GM18858 (cell line): ENCODE measurements around the gene ITPRID1.
"Not testable (repeated sequence)": the region's sequence is repeated elsewhere in the genome, so short reads cannot be mapped to it uniquely, and the experiment has no call there.

ENCODE experiments used
- ATAC-seq: cut with Tn5 transposase; IDR thresholded peaks from one replicate; pipeline ENCODE4 v1.9.1; 2021; ENCODE audit not compliant: unreplicated experiment

Gene ITPRID1

GRCh38 chr7:31516680-31517502 is 3.0 kb downstream of the ITPRID1 start:
- no peak for ATAC-seq

DNA sequence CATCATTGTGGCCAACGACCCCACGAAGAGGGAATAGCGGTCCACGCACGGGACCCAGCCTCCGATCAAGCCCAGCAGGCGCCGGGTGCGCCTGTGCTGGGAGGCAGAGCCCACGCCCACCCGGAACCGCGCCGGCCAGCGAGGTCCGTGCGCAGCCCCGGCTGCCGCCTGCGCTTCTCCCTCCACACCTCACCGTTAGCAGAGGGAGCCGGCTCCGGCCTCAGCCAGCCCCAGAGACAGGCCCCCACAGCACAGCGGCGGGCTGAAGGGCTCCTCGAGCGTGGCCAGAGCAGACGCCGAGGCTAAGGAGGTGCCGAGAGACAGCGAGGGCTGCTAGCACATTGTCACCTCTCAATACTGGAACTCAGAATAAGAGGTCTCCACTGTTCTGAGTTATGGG is 3.6 kb downstream of the ITPRID1 start:
- ATAC-seq, result no peak

DNA sequence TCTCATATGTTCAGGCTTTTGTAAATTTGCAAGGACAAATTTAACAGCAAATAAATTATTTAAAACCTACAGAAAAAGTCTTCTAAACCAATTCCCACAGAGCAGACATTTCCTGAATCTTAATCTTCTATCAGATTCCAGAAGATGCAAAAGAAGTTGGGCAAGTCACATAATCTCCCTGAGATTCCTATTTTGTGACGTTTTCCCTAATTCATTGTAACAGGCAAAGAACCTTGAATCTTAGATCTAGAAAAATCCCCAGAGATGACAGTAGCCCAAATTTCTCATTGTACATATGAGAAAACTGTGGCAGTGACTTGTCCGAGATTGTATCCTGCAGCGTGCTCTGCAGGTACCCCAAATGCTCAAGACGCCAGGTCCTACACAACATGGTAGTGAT is 4.9 kb downstream of the ITPRID1 start:
- no peak for ATAC-seq

DNA sequence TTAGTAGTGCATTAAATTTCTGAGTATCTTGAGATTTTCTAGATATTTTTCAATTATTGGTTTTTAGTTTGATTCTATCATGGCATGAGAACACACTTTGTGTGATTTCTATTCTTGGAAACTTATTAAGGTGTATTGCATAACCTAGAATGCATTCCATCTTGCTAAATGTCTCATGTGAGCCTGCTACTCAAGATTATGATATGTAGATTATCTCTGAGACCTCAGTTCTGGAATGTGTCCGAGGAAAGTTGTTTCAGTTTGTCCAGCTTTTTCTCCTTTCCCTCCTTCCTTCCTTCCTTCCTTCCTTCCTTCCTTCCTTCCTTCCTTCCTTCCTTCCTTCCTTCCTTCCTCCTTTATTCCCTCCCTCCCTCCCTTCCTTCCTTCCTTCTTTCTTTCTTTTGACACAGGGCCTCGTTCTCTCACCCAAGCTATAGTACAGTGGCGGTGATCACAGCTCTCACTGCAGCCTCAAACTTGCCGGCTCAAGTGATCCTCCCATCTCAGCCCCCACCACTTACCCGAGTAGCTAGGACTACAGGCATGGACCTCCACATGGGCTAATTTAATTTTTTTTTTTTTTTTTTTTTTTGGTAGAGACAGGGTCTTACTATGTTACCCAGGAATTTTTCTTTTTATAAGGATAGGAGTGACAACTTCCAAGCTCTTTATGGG is 7.6 kb downstream of the ITPRID1 start:
- ATAC-seq, result no peak

DNA sequence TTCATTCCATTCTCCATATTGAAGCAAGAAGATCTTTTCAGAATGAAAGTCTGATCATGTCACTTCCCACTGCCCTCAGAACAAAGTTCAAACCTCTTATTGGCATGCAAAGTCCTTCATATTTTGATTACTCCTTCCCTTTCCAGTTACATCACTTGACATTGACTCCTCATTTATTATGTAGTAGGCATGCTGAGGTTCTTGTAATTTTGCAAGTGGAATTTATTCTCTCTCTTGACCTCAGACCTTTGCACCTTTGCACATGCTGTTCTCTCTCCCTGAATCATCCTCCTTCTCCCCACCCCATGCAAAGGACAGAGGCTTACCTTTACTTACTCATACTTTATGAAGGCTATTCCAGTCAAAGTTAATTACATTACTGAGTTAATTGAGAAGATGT is 13.0 kb downstream of the ITPRID1 start:
- no peak for ATAC-seq

DNA sequence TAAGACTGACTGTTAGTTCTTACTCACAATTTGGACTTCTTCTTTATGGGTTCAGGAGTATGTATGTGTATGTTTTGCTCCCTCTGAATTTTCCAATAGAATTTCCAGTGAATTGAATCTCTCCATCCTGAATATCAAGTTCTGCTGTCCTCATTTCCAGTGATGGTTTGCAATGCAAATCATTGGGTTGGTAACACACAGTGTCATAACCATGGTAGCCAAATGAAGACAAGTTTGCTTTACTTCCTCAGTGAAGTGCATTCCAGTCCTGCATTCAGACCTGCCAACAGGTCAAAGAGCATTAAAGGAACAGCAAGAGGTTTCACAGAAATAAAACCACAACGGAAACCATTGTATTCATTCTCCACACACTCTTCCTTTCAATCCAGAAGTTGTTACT is 15.2 kb downstream of the ITPRID1 start:
- ATAC-seq, result no peak

- ATAC-seq, result not testable (repeated sequence)
Measured at GRCh38 chr7:31540651-31541185, 26.8 kb downstream of the ITPRID1 start.

GRCh38 chr7:31545549-31545948 is 31.7 kb downstream of the ITPRID1 start:
- ATAC-seq, result no peak

DNA sequence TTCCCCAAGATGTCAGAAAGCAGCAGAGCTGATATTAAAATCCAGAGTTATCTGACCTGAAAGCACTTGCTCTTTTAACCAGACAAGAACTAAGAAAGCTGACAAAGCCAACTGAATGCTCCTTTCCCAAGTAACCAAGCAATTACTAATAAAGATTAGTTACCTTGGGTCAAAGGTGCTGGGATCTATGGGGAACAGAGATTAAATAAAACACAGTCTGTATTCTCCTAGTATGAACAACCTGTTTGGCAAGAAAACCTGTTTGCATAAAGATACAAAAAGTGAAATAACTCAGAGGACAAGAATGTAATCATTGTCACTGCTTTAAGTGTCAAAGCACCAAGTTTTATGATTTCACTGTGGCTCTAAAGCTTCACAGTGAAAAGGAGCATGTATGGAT is 35.7 kb downstream of the ITPRID1 start:
- no peak for ATAC-seq

- ATAC-seq, result no peak
Measured at GRCh38 chr7:31550432-31550831, 36.5 kb downstream of the ITPRID1 start.

- no peak for ATAC-seq
Measured at GRCh38 chr7:31553661-31554081, 39.8 kb downstream of the ITPRID1 start.

DNA sequence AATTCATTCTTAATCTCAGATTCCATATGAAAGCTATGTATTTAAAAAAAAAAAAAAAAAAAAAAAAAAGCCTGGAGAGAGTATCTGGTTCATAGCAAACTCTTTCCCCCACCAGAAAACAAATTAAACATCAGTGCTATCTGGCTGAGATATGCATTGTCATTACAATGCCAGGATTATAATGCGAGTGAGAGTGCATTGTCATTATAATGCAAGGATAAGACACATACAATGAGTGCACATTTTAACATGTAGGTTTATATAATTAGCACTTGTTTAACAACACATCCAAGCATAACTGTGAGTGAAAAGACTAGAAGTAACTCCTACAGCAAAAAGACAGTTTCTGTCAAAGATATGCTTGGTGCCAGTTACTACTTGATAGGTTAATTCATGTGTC is 48.1 kb downstream of the ITPRID1 start:
- ATAC-seq, result no peak

- ATAC-seq, result no peak
Measured at GRCh38 chr7:31563522-31563921, 49.6 kb downstream of the ITPRID1 start.

GRCh38 chr7:31563951-31564350 is 50.1 kb downstream of the ITPRID1 start:
- no peak for ATAC-seq

GRCh38 chr7:31564661-31565060 is 50.8 kb downstream of the ITPRID1 start:
- ATAC-seq, result no peak

GRCh38 chr7:31569528-31569927 is 55.6 kb downstream of the ITPRID1 start:
- ATAC-seq, result no peak

DNA sequence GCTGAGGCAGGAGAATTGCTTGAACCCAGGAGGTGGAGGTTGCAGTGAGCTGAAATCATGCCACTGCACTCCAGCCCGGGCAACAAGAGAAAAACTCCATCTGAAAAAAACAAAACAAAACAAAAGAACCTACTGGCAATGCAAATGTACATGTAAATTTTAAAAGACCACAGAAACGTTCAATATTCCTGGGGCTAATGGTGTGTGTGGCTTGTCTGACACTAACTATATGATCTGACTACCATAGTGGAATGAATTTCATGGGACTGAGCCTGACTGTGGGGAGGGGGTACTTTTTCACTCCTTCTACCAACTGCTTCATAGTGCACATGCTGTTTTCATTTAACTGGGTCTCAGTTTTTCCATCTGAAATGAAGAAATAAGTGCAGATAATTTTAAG is 69.6 kb downstream of the ITPRID1 start:
- ATAC-seq, result no peak

GRCh38 chr7:31583942-31584341 is 70.1 kb downstream of the ITPRID1 start:
- no peak for ATAC-seq

DNA sequence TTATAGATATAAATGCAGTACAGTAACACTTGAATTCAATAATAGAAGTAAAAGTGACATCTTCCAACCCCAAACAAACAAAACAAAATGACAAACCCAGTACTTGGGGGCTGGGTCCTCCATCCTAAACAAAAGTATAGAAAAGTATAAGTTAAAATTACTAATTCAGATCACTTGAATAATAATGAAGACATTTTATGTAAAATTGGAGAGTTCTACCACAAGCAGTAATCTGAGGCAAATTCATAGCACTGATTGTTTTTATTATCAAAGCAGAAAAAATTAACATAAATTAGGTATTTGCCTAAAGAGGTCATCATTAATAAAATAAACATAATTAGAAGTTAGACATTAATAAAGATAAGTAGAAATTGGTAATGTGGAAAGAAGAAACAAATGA is 81.5 kb downstream of the ITPRID1 start:
- no peak for ATAC-seq

GRCh38 chr7:31602041-31602625 is 88.2 kb downstream of the ITPRID1 start:
- ATAC-seq, result no peak

DNA sequence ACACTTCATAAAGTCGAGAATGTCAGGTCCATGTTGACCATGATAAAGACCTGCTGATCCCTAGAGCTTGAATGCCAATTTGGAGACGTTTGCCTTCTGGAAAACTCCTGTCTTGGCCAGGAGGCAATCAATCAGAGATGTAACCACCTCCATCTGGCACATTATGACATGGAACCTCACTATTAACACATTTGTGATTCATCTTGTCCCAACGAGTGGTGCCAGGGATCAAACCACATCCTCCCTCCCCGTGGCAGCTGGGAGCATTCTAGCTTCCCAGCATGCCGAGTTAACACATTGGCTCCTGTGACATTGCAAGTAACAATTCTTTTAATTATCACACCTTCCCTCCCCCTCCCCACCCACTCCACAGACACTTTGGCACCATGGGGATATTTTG is 89.2 kb downstream of the ITPRID1 start:
- no peak for ATAC-seq

DNA sequence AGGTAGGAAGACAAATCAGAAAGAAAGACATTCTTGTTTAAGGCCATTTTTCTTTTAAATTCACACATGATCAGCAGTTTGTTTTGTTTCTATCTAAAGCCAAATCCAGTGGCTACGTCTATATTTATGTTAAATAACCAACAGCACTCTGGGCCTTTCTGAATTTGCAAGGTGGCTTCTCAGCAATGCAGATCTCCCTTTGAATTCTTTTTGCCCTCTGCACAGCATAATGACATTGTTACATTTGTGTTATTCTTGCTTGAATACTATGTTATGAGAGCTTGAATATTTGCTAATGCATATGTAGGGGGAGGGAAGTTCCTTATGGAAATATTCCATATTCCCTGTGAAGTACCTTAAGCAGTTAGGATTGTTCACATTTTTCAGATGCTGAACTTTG is 99.7 kb downstream of the ITPRID1 start:
- ATAC-seq, result no peak
